GM12874 (cell line): ENCODE results near the gene TCTN2.

Source experiments
- TF ChIP-seq, protein P1 (sequence below): IDR thresholded peaks from 2 replicates; pipeline ENCODE4 v1.5.1; 2011; ENCODE audit warnings: low read depth, mild to moderate bottlenecking, control low read depth, low read length, moderate library complexity; ENCODE audit not compliant: insufficient read depth

Gene TCTN2

GRCh38 chr12:123741937-123742572 lies 71.1 kb downstream of the TCTN2 start:
- TF ChIP-seq, protein P1, sequence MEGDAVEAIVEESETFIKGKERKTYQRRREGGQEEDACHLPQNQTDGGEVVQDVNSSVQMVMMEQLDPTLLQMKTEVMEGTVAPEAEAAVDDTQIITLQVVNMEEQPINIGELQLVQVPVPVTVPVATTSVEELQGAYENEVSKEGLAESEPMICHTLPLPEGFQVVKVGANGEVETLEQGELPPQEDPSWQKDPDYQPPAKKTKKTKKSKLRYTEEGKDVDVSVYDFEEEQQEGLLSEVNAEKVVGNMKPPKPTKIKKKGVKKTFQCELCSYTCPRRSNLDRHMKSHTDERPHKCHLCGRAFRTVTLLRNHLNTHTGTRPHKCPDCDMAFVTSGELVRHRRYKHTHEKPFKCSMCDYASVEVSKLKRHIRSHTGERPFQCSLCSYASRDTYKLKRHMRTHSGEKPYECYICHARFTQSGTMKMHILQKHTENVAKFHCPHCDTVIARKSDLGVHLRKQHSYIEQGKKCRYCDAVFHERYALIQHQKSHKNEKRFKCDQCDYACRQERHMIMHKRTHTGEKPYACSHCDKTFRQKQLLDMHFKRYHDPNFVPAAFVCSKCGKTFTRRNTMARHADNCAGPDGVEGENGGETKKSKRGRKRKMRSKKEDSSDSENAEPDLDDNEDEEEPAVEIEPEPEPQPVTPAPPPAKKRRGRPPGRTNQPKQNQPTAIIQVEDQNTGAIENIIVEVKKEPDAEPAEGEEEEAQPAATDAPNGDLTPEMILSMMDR = no peak

DNA sequence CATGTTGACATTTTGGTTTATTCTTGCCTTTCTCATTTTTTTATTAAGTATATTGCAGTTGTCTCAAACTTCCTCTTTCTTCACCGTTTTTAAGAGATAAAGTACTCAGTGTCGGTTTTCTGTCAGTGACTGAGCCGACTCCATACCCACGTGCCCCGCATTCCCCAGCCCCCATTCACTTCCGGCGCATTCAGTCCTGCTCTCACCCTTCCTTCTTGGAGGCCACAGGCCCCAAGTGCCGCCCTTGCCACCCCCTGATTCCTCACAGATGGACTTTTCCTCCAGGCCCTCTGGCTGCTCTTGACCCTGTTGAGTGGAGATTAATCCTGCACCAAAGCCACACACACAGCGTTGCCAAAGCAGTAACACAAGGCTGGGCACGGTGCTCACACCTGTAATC lies 72.1 kb downstream of the TCTN2 start:
- TF ChIP-seq, protein P1 = no peak

GRCh38 chr12:123744836-123745235 lies 73.9 kb downstream of the TCTN2 start:
- TF ChIP-seq, protein P1 = no peak

DNA sequence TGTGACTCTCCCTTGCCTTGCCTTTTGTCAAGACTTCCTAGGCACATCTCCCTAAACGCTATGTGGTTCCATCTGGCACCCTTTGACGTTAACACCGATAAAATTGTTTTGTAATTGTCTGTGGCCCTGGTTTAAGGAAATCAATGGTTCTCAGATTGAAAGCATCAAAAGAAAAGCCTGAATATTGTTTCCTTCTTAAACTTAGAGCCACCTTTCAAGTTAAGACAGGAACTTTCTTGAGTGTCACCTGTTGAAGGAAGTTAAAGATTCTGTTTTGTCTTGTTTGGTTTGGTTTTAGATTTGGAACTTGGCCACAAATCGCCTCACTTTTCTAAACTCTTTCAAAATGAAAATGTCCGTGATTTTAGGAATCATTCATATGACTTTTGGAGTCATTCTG lies 76.4 kb downstream of the TCTN2 start:
- TF ChIP-seq, protein P1 = no peak

GRCh38 chr12:123748161-123748560 lies 77.2 kb downstream of the TCTN2 start:
- TF ChIP-seq, protein P1 = no peak

DNA sequence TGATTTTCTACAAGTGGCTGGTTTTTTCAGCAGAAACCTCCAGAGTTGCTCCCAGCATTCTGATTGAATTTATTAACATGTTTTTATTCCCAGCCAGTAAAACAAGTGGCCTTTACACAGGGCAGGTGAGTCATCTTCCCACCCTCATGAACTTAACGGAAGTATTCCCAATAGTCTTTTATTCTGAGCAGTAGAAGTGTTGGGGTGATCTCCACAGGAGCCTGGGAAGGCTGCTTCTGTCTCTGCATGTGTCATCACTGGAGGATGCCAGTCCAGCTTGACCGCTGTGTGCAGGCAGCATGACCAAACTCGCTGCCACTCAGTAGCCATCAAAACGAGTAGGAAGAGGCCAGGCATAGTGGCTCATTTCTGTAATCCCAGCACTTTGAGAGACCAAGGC lies 77.7 kb downstream of the TCTN2 start:
- TF ChIP-seq, protein P1 = no peak

DNA sequence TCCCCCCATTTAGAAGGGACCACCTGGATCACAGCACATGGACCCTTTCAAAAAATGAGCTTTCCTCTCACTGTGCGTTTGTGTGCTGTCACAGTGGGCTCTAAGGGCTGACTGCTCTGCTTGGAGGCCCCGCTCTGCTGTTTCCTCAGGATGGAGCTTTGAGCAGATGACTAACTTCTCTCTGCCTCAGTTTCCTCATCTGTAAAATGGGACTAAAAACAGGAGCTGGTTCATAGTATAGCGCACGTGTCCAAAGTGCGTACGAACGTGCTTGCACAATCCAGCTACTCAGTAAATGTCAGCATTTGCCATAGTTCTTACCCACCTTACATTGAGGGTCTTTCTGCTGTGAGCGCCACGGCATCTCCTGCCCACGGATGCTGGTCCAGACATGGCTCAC lies 78.4 kb downstream of the TCTN2 start:
- TF ChIP-seq, protein P1 = no peak
